Activated CD4-positive, alpha-beta T cell treated with anti-CD3 and anti-CD28 coated beads for 24 hours (primary cell): ENCODE data around the gene KRT86.

ENCODE experiments used
- DNase-seq, 2 donors: peaks; one replicate each; pipeline ENCODE4 v3.0.0-alpha.2; 2020; ENCODE audit warnings: low read depth in 2 of 2

Gene KRT86

DNA sequence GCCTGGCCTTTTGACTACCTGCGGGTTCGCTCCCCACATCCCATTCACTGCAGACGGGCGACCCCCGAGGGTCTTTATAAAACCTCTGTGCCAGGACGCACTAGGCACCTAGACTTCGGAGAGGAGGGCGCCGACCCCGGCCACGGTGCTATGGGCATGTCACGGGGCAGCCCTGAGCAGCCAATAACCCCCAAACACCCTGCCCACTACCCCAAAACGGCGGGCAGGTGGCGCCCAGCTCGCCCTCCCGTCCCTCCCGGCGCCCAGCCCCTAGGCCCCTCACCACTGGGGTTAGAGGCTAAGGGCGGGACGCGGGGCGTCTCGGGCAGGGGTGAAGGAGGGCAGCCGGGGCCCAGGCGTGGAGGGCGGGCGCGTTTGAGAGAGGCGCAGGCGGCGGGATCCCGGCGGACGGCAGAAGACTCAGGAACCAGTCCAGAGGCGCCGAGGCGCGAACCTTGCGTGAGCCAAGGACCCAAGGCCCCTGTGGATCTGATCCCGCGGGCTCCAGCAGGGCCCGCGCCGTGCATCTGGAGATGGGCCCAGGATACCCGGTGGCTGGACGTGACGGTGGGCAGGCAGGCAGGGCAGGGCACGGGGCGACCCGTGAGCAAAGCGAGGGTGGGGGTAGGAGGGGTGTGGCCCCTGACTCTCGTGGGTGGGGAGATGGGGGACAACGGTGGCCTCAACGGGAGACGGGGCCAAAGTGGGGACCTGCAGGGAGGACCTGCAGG is 81.8 kb downstream of the KRT86 start:
- DNase-seq = no peak

DNA sequence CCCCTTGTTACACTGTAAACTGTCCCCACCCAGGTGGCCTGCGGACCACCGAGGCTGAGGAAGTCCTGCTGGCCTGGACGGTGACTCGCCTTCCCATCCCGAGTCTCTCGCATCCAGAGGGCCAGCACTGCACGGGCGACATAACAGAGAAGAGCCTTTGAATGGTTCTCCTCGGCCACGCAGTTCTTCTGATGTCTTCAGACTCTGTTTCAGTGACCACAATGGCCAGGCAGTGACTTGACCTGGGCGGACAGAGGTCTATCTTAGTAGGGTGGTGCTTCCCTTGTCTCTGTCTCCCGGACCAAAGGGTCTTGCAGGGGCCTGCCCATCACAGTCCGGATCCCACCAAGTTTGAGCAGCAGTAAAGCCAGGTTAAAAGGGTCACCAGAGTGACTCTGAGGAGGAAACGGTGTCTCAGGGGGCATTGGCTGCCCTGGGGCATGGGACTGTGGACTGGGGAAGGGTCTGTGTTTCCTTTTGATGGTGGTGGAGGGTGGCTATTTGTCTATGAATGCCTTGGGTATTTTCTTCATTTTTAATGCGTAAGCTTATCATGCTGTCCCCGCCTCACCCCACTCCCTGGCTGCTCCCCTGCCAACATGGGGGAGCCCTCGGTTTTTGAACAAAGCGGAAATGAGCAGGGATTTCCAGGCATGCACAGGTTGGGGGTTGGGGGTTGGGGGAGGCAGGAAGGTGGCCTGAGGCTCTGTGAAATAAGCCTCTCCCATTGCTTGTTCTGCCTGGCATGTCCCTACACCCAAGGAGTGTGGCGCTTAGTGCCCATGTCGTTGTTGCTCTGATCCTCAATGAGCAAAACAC is 82.5 kb downstream of the KRT86 start:
- DNase-seq = no peak
